GM21825 (cell line): ENCODE data around the gene CFAP410.
"Not testable (repeated sequence)": the region's sequence is repeated elsewhere in the genome, so short reads cannot be mapped to it uniquely, and the experiment has no call there.

Experiments
- ATAC-seq: cut with Tn5 transposase; IDR thresholded peaks from one replicate; pipeline ENCODE4 v1.9.1; 2021; ENCODE audit warnings: mild to moderate bottlenecking, moderate library complexity; ENCODE audit not compliant: unreplicated experiment

Gene CFAP410

DNA sequence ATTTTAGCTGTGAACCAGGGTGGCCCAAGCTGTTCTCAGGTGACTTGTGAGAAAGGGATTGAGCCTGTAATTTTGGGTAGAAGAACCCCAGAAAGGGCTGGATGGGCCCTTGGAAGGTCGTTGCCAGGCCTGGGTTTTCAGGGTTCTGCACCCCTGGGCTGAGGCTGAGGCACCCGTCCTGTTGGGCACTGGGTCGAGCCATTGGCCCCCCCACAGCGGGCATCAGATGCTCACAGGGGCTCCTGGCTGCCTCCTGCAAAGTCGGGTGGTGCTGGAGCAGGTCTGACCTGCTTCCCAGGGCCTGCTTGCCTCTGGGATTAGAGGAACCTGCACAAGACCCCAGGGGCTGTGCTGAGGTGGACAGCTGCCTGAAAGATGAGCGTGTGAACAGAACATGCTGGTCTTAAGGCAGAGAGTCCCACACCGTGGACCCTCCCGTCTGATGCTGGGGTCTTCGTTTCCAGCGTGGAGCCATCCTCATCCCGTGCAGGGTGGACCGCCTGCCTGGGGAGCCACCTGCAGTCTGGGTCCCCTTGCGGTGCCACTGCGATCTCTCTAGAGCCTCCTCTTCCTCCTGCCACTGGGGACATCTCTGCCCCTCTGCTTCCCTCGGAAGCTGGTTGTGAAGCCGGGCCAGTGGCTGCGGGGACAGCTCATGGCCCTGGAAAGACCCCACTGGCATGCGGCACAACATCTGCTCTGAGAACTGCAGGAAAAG, 12.5 kb upstream of the CFAP410 start:
- no peak for ATAC-seq

GRCh38 chr21:44350773-44351481, 11.7 kb upstream of the CFAP410 start:
- no peak for ATAC-seq

DNA sequence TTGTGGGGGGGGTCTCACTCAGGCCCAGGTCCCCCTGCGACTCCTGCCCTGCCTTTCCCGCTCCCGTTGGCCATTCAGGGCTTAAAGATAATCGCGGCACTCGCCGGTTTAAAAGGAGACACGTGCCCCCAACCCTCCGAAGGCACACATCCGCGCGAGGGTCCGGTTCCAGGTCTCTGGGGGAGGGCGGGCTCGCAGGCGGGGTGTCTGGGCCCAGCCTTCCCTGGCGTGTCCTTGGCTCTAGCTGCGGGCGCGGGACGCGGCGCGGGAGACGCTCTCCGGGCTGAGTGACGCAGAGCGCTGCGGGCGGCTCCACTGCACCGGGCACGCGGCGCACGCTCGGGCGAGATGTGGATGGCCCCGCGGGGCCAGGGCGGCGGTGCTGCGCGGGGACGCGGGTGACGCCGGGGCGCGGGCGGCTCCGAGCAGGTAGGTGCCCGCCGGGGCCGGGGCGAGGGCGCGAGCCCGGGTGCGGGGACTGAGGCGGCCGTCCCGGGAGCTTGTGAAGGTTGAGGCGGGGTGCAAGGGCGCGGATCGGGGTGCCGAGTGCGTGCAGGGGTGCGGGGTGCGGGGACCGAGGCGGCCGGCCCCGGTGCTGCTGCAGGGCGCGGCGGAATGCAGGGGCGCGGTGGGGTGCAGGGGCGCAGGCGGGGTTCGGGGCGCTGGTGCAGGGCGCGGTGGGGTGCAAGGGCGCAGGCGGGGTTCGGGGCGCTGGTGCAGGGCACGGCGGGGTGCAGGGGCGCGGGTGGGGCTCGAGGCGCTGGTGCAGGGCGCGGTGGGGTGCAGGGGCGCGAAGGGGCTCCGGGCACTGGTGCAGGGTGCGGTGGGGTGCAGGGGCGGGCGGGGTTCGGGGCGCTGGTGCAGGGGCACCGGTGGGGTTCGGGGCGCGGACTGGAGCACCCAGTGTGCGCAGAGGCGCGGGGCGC, 10.9 kb upstream of the CFAP410 start:
- no peak for ATAC-seq

GRCh38 chr21:44349416-44349846, 10.2 kb upstream of the CFAP410 start:
- ATAC-seq: no peak

- no peak for ATAC-seq
Measured at GRCh38 chr21:44348861-44349260, 9.7 kb upstream of the CFAP410 start.

DNA sequence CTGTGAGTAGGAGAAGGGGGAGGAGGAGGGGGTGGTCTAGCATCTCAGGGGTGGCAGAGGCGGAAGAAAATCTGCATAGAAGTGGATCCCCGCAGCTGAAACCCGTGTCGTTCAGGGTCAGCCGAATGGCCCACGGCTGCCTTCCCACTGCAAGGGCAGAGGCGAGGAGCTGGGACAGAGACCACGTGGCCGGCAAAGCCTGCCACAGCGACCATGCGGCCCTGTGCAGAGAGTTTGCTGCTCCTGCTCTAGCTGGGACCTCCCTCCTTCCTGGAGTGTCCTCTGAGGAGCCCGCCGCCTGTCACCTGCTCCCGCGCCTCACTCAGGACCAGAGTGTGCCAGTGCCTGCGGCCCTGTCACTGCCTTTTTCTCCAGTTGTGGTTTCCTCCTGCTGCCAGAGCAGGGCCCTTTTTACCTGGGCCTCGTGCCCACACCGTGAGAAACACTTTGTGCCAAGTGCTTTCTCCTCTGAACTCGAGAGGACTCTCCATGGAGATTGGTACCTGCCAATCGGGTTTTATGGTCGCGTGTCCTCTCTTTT, 8.8 kb upstream of the CFAP410 start:
- no peak for ATAC-seq

DNA sequence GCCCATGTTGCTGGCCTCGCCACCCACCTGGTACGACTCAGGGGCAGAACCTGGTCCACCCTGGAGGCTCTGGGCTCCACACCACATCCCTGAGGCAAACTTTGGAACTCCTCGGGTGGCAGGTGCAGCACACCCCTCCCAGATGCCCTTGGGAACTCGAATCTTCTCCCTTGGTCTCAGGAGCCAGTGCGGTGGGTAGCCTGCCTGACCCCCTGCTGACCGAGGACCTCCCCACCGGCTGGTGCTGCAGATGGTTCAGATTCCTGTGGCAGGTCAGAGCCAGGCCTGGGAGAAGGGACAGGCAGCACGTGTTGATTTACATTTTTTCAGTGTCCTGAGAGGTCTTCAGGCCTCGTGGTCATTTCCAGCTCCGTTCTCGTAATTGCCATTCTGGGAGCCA, 6.3 kb upstream of the CFAP410 start:
- ATAC-seq: no peak

DNA sequence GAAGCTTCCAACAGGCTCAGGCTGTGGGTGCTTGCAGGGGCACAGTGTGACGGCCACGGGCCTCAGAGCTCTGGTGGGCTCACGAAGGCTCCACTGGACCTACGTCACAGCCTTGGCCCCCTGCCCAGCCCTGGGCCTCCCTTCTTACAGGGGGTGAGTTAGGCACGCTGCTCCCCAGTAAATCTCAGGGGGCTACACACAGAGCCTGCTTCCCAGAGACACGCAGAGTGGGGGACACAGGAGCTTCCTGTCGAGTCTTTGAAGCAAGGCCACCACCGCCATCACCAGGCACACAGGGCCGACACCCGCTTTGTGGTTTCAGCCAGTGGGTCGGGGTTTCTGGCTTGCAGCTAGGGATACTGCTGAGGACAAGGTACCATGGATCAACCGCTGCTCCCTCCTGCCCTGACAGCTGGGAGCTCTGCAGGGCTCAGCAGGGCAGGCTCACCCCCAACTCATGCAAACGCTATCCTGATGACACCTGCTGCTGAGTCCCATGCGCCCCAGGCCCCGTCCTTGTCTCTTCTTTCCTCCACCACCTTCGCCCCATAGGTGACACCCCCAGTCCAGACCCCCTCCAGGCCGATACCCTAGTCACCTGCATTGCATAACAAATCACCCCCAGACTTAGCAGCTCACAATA, 5.5 kb upstream of the CFAP410 start:
- ATAC-seq: no peak

GRCh38 chr21:44342981-44343380, 3.8 kb upstream of the CFAP410 start:
- ATAC-seq: not testable (repeated sequence)

GRCh38 chr21:44341726-44342458, 2.7 kb upstream of the CFAP410 start:
- not testable (repeated sequence) for ATAC-seq

DNA sequence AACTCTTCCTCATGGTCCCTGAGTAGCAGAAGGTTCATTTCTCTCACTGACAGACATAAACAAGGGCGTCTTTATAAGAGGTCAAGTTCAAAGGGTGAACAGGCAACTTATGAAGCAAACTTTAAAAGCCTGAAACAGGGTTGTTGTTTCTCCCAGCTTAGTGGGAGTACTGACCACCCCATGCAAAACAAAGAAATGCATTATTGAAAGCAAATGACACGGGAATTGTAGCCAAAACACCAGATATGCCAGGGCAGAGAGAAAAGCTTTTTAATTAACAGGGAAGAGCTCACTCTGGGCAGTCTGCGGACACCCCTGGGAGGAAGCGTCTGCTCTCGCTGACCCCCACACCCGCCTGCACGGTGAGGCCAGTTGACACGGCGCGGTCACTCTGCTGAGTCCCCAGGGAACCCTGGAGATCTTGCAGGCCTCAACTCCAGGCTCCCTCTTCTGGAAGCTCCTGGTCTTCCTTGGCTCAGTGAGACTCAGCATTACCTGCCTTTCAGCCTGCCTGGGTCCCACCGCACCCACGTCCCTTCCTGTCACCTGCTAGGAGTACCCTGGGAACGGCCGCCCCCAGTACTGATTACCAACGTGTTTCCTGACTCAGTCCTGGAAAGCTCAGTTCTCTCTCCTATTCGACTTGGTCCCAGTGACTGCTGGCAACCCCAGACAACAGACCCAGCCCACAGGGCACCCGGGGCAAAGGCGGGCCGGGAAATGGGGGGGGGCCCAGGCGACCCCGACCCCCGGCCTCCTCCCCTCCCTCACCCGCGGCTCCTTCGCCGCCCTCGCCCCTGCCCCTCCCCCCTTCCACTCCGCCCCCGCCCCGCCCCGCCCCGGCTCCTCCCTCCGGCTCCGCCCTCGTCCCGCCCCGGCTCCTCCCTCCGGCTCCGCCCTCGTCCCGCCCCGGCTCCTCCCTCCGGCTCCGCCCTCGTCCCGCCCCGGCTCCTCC, 972 bp downstream of the CFAP410 start:
- ATAC-seq: no peak

- ATAC-seq: no peak
Measured at GRCh38 chr21:44337449-44337848, 1.7 kb downstream of the CFAP410 start.

GRCh38 chr21:44335266-44336059, 3.7 kb downstream of the CFAP410 start:
- no peak for ATAC-seq

GRCh38 chr21:44334329-44335030, 4.7 kb downstream of the CFAP410 start:
- no peak for ATAC-seq

DNA sequence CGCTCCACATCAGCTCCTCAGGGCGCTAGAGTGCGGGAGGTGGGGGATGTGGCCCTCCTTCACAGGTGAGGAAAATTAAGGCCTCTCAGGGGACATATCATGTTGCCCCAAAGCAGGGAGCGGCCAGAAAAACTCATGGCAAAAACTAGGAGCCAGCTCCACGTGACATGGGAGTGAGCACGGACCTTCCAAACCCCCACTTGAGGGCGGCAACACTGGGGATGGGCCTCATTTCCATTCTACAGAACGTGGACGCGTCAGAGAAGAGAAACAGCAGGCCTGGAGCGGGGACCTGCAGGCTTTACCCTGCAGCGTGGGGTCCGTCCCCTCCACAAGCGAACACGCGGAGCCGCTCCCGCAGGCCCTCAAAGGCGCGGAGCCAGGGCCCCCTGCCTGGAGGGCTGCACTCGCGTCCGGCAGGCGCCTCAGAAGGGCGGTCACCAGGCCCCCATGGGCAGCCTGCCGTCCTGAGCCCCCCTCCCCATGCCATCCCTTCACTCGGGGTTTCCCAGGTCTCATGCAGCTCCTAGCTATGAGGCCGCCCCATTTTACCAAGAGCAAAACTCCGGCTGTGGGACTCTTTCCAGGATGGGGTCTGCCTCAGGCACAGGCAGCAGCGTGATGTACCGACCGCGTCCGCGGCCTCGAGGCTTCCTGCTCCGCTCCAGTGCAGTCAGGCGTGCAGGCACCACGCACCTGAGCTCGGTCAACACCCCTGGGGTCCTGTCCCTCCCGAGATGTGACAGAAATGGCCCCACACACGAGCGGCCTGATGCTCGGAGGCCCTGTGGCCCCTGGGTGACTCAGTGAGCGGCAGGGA, 5.5 kb downstream of the CFAP410 start:
- ATAC-seq: no peak

GRCh38 chr21:44332965-44333364, 6.2 kb downstream of the CFAP410 start:
- no peak for ATAC-seq

DNA sequence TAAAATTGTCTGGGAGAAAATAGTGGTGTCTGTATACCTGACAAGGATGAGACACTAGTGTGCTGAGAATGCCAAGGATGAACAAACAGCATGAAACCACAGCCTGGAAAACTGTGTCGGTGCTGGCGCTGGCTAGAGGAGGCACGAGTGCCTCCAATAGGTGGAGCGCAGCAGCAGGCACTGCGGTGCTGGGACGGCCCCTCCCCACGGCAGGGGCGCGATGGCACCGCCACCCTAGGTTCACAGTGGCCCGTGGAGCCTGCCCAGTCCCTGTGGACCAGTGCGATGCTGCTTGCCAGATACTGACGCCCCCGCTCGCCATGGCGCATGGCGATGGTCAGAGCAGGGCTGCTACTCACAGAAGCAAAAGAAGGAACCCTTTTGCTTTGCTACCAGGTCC, 6.8 kb downstream of the CFAP410 start:
- no peak for ATAC-seq
